Activated CD4-positive, alpha-beta T cell treated with anti-CD3 and anti-CD28 coated beads, Interleukin-2, amount 50 U/mL, for 24 hours (primary cell): ENCODE measurements around the gene C13orf46.
"Not testable (repeated sequence)": the region's sequence is repeated elsewhere in the genome, so short reads cannot be mapped to it uniquely, and the experiment has no call there.

ENCODE experiments used
- DNase-seq, 2 donors: peaks; one replicate each; pipeline ENCODE4 v3.0.0-alpha.2; 2020; ENCODE audit warnings: low read depth in 1 of 2, low spot score in 1 of 2

The C13orf46 gene

DNA sequence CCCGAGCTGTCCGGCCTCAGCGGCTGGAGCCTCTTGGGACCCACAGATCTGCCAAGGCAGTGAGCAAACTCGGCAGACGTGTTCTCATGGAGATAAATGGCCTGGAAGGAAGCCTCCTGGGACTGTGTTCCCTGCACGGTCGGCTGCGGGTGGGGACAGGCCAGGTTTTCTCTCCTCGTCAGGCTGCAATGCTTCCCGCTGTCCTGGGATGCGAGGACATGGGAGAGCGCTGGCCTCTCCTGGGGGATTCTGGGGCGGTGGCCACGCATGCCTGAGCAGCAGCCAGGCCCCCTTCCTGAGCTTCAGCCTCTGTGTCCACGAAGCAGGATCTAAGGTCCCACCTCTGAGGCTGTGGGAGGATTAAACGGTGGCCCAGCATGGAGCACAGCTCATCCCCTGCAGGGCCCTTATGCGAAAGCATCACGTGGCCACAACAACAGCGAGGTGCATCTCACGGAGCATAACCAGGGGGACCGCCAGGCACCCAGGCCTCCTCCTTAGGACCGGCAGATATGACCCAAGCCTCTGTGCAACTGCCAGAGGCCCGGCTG lies 21.2 kb upstream of the C13orf46 start:
- no peak for DNase-seq

DNA sequence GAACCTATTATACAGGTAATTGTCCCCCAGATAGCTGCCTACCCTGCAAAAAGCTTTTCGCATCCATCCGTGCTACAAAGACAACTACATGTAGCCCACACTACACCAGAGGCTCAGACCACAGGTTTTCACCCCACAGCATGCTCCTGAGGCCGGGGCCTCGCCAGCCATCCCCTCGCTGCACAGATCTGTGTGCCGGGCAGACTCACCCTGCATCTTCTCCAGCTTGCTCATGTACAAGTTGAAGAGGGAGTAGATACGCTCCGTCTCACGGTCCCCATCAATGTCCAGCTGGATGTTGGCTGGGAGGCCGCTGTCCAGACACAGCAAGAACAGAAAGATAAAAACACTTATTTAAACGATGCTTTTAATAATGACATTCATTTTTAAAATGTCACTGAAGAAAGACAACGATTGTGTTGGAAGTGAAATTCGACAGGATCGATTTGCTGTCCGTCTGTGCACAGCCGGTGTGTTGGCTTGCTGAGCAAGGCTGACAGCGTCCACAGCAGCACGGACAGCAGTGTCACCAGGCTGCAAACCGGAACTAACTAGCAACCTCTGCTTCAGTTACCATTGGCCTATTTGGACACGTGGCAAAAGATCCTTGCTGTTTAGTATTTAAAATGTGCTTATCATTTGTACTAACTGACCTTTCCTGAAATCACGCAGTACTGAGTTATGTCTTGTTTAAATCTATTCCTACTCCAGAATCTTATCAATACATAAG lies 18.6 kb upstream of the C13orf46 start:
- DNase-seq, result no peak

DNA sequence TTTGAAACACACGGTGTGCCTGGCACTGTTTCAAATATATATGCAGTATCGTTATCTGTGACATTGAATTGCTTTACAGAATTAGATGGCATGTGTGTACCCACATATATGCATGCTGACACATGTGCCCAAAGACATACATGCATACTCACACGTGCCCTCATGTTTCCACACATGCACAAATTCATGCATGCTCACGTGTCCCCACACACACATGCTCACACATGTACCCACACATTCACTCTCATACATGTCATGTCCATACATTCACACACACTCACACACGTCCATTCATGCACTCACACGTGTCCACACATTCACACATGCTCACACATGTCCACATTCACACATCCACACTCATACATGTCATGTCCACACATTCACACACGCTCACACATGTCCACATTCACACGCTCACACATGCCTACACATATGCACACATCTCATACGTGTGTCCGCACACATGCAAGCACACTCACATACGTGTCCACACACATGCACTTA lies 17.9 kb upstream of the C13orf46 start:
- no peak for DNase-seq

DNA sequence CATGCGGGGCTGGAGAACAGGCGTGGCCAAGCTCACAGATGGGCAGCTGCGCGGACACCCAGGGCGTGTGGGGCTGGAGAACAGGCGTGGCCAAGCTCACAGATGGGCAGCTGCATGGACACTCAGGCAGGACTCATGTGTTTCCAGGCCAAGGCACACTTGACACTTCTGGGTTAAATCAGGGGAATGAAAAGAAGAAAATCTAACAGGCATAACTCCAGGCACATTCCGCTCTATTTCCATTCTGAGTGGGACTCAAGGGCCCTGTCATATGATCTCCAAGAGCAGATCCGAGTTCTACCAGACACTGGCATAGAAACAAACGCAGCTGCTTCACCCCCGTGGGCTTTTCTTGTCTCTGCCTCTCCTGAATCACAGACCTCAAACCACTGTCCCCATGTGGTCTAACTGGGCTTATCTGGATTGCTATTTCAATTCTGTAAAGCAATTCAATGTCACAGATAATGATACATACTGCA lies 17.4 kb upstream of the C13orf46 start:
- no peak for DNase-seq

DNA sequence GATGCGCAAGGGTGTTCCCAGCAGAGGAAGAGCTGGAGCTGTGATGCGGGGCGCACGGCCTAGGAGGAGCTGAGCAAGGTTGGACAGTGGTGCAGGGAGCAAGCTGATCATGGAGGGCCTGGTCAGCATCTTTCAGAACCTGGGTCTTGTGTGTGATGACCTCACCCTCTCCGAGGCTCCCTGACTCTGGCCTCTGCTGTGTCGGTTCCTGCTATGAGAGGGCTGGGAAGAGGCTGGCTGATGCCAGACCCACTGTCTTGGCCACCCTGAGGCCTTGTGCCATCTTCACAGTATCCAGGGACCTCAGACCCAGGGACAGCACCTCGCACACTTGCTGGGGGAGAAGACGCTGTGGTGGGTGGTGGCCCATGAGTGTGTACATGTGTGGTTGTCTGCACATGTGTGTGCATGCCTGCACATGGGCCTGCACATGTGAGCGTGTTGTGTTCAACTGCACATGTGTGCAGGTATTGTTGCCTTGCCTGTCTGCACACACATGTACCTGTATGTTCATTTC lies 16.5 kb upstream of the C13orf46 start:
- DNase-seq, result no peak

DNA sequence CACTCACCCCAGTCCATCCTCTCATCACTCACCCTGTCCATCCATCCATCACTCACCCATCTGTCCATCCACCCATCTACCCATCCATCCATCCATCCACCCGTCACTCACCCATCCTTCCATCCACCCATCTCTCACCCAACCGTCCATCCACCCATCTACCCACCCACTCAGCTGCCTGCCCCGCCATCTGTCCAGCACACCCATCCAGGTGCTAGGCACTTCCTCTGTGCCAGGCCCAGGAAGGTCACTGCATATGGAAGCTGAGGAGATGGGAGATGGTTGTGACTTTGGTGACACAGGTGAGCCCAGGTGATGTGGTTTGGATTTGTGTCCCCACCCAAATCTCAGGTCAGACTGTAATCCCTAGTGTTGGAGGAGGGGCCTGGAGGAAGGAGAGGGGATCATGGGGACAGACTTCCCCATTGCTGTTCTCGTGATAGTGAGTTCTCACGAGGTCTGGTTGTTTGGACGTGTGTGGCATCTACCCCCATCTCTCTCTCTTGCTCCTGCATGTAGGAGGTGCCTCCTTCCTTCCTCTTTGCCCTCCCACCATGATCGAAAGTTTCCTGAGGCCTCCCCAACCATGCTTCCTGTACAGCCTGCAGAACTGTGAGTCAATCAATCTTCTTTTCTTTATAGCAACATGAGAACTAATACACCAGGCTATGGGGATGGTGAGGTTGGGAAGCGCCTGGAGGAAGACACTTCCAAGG lies 15.9 kb upstream of the C13orf46 start:
- no peak for DNase-seq

DNA sequence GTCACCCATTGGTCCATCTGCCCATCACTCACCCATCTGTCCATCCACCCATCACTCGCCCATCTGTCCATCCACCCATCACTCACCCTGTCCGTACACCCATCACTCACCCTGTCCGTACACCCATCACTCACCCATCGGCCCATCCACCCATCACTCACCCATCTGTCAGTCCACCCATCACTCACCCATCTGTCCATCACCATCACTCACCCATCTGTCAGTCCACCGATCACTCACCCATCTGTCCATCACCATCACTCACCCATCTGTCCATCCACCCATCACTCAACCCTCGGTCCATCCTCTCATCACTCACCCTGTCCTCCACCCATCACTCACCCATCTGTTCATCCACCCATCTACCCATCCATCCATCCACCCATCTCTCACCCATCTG lies 15.0 kb upstream of the C13orf46 start:
- DNase-seq, result not testable (repeated sequence)

DNA sequence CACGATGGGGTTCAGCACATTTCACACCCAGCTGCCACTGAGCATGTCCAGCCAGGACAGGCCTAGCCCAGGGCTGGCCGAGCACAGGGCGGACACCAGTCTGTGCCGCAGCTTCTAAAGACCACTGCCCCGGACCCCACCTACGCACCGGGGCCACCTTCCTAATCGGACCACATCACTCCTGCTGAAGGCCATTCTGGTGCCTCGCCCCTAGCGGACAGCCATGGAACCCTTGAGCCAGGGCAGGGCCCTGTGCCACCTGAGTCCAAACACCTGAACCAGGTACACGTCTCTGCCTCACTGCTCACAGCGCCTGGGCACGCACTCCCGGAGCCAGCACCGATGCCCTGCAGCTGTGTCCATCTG lies 8.4 kb upstream of the C13orf46 start:
- no peak for DNase-seq

DNA sequence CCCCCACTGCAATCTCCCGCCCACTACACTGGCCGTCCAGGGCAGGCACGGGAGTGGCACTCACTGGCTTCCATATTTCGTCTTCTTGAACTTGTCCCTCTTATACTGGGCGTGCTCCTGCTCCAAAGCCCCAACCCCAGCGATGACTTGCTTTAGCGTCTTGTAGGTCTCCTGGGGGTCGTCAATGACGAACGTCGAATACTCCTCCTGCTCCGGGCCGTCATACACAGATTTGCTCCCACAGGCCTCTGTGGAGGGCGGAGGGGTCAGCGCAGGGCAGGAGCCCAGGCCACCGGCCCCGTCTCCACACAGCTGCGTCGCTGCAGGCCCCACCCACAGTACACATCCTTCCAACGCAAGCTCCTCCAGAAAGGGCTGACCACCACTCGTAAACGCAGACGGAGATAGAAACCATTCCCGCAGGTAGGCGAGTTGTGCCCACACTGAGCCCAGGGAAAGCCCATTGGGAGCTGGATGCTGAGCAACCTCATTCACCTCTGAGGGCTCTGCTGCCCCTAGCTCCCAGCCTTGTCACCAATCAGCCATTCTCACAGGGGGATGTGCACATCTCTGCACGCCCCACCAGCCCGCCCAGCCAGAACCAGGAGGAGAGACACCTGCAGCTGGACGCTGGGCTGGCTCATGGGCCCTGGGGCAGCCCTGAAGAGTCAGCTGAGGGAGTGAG lies 7.9 kb upstream of the C13orf46 start:
- DNase-seq, result no peak

DNA sequence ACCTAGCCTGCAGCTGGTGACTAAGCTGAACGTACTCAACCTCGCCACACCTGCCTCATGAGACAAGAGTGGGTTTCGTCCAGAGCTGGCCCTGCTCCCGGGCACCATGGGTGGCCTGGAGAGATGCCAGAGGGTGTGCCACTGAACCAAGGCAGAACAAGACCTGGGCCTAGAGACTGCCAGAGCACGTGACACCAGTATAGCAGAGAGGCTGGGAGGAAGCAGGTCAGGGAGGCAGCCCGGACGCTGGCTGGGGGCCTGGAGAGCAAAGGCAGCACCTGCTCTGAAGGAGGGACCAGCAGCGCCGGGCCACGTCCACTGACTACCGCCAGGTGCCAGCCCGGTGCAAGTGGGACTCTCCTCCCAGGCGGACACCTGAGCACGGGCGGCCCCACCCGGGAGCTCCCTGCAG lies 7.3 kb upstream of the C13orf46 start:
- no peak for DNase-seq

DNA sequence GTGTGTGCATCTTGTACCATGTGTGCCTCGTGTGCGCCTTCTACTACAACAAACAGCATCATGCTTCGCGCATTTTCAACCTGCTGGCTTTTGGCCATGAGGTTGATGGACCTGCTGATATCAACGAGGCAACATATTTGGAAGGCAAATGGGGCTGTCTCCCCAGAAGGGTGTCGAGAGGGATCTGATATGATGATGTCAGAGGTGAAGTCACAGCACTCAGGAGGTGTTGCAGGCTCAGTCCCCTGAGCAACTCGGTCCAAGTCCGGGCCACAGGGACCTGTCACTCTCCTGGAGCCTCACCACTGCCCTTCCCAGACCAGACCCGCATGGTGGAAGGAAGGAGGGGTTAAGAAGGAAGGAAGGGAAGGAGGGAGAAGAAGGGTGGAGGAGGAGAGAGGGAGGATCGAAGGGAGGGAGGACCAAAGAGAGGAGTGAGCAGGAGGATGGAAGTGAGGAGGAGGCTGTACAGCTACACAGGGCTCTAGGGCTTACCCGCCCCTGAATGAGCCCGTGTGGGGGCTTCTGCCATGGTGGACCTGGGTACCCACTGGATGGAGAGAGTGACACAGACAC lies 6.7 kb upstream of the C13orf46 start:
- no peak for DNase-seq

DNA sequence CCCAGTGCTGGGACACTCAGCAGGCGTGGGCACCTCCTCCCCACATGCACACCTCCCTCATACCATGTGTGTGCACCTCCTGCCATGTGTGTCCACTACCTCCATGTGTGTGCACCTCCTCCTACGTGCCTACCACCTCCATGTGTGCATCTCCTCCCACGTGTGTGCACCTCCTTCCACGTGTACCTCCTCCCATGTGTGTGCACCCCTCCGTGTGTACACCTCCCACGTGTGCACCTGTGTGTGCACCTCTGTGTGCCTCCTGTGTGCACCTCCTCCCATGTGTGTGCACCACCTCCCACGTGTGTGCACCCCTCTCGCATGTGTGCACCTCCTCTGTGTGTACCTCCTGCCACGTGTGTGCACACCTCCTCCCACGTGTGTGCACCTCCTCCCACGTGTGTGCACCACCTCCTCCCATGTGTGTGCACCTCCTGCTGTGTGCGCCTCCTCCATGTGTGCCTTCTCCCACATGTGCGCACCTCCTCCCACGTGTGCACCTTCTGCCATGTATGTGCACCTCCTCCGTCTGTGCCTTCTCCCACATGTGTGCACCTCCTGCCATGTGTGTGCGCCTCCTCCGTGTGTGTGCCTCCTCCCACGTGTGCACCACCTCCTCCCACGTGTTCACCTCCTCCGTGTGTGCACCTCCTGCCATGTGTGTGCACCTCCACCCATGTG lies 6.1 kb upstream of the C13orf46 start:
- no peak for DNase-seq

DNA sequence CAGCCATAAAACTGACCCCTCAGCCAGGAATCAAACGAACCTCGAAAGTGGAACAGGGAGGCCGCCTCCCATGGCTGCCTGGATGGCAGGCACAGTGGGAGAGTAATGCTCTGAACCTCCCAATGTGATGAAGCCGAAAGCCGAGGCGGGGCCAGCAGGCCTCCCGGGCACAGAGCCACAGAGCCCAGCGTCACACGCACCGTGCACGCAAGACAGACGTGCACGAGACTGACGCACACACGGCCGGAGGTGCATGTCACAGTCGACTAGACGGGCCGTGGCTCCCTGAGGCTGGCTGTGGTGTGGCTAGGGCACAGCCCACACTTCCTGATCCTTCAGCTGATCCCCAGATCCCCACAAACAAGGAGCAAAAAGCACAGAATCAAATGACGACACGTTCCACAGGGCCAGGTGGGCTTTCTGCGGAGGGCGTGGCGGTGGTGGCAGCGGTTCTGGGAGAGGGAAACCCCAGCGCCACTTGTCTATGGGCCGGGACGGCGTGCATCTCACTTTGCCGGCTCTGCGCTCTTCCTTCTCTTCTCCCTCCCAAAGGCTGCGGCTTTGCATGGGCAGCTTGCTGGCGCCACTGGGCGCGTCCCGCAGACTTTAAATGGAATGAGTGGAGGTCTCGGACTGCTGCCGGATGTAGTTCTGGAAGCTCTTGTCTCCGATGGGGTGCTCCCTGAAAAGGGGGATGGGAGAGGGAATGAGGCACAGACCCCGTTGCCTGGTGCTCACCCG lies 5.0 kb upstream of the C13orf46 start:
- DNase-seq, result no peak

DNA sequence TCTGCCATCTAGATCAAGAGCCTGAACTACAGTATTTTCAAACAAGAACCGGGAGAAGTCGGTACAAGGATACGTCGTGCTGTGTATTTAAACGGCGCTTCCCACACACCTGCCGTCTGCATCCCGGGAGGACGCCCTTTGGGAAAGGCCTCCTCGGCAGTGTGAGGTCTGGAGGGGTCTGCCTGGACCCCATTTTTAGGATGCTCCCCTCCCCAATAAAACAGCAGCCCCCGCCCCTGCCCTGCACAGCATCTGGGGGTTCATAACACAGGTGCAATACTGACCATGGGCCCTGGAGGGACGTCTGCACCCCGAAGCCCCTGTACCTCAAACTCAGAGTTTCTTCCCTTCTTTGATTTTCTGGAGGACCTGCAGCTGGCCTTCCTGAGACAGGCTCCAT lies 4.1 kb upstream of the C13orf46 start:
- DNase-seq, result no peak

DNA sequence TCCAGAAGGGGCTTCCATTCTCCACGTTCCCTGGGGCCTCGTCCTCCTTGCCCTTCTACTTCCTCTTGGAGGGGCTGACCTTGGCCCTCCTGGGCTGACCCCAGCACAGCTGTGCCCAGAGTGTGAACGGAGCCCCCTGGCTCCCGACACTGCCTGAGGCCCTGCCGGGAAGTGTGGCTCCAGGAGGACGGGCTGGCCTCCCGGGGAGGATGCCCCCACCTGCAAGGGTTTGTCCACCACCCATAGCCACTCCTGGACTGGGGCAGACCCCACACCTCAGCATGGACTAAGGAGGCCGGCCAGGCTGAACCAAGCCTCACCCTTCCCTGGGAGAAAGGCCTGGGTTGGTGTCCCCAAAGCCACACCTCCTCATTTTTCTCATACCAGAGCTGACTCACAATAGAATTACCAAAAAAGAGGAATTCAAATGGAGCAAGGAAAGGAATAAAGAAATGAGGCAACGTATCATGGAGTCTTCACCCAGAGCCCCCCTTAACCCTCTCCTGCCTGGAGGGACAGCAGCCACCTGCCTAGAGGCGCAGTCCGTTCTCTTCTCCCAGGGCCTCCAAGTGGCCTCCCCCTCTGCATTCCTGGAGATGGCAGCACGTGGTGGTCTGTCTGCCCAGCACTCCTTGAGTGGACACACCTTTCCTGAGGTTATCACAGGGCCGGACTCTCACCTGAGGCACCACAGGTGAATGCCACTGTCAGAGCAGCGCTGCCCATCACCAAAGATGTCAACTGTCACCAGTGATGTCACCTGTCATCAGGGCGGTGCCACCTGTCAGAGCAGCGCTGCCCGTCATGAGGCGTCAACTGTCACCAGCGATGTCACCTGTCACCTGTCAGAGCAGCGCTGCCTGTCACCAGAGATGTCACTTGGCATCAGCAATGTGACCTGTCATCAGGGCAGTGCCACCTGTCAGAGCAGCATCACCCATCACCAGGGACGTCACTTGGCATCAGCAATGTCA lies 3.1 kb upstream of the C13orf46 start:
- no peak for DNase-seq

DNA sequence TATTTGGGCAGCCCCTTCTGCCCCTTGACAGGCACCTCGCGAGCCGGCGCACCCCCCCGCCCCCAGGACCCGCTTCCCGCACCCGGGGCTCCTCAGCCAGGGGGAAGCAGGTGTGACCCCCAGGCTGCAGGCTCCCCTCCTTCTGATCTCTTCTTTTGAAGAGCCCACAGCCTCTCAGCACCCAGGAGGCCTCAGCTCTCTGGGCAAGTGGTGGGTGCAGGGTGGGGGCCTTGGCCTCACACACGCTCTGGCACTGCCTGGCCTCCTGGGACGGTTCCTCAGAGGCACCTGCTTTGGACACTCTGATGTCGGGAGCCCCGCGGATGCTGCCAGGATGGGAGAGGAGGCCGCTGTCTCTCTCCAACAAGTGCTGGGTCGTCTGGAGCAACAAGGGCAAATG lies 1.5 kb upstream of the C13orf46 start:
- no peak for DNase-seq

DNA sequence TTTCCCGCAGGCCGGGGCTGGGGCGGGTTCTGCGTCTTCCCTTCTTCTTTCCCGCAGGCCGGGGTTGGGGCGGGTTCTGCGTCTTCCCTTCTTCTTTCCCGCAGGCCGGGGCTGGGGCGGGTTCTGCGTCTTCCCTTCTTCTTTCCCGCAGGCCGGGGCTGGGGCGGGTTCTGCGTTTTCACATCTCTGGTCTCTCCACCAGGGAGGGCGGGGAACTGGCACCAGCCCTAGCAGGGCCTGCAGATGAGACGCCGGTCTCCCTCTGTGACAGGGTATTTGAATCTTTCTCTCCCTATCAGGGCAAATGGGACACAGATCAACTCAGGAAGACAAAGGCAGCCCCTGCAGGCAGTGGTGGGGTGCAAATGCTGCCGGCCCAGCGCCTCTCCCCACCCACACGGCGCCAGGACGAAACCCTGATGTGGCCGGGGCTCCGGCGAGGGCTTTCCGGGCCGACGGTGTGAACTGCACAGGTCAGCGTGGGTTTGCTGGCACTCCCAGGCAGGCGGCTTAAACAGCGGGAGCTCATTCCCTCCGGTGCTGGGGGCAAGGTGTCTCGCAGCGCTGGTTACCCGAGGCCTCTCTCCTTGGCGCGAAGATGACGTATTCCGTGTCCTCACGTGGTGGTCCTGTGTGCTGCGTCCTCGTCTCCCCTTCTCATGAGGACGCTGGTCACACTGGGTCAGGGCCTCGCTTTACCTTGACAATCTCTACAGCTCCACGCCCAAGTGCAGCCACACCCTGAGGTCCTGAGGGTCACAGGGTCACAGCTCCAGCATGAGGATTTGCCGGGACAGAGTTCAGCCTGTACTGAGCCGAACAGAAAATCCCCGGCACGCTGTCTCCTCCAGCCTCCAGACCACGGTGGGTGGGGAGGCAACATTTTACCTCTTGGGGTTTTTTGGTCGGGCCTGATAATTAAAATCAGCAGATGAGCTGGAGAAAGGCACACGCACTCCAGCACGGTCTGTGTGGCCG lies 717 bp upstream of the C13orf46 start:
- DNase-seq, result no peak
